Stimulated activated CD8-positive, alpha-beta memory T cell treated with anti-CD3 and anti-CD28 coated beads, Interleukin-15, amount 100 ng/mL, for 4 hours (primary cell): ENCODE data around the gene MYO1D.
"Not testable (repeated sequence)": the region's sequence is repeated elsewhere in the genome, so short reads cannot be mapped to it uniquely, and the experiment has no call there.

Experiments
- DNase-seq, 2 donors: peaks; one replicate each; pipeline ENCODE4 v3.0.0-alpha.2; 2020; ENCODE audit warnings: low read depth in 2 of 2

Gene MYO1D

DNA sequence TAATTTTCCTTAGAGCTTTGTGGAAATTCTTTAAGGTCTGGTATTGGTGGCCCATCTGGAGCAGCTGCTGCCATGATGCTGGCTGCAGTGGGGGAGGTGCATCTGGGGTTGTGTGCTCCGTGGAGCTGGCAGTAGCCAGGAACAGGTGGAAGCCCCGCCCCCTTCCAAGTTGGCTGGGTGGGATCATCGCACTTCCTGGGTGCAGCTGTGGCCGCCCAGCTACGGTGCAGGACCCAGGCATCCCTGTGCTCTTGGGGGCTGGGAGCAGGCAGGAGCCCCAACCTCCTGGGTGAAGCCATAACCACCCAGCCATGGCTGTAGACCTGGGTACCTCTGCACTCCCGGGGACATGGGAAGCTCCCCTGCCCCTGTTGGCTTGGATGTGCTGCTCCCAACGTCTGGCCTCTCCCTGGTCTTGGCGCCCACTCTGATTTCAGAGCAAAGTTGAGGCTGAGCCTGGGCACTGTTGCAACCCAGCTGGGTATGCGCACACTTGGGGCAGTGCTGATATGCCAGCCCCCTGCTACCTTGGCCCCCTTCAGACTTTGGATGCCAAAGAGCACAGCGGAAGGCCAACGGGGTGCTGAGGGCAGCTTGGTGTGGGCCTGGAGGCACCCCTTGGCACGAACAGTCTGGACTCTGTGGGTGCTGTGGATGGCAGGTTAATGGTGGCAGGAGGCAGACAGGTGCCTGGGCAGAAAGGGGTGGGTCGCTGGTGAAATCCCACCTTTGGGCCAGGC lies 145.2 kb downstream of the MYO1D start:
- no peak for DNase-seq

DNA sequence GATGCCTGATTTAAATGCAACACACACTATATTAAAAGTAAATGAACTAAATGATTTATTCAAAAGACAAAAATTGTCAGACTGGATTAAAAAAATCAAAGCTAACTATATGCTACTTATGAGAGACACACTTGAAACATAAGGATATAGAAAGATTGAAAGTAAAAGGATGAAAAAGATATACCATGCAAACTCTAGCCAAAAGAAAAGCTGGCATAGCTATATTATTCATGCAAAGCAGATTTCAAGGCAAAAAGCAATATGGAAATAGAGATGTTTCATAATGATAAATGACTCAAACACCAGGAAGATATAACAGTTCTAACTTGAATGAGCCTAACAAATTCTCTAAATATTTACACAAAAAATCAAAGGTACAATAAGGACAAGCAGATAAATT lies 149.2 kb downstream of the MYO1D start:
- no peak for DNase-seq

DNA sequence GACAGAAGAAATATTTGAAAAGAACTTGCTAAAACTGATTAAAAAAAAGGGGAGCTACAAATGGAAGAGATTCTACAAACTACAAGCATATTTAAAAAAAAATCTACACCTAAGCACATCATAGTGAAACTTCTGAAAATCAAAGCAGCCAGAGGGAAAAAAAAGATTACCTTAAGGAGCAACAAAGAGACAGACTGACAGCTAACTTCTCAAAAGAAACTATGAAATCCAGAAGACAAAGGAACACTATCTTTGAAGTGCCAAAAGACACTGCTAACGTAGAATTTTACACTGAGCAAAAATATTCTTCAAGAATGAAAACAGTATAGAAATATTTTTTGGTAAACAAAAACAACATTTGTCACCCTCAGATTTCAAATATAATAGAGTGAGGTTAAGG lies 151.2 kb downstream of the MYO1D start:
- DNase-seq, result no peak

DNA sequence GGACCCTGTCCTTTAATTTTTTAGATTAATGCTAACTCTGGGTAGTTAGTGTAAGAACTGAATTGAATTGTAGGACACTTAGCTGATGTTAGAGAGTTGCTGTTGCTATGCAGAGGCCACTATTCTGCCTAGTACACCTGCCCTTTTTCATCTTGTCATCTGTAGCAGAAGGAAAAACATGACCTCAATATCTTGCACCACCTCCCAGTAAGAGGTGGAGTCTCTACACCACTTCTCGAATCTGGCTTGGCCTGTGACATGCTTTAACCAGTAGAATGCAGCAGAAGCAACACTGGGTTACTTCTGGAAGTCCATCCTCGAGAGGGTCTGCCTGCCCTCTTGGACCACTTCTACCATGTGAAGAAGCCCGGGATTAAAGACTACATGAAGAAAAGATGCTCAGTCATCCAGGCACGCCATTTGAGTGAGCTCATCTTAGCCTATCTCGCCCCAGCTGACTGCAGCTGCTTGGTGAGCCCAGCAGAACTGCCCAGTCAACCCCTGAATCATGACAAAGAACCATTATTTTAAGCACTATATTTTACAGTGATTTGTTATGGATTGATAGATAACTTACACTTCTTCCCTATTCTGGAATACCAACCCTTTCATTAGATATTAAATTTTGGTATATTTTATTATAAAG lies 153.5 kb downstream of the MYO1D start:
- DNase-seq, result no peak

DNA sequence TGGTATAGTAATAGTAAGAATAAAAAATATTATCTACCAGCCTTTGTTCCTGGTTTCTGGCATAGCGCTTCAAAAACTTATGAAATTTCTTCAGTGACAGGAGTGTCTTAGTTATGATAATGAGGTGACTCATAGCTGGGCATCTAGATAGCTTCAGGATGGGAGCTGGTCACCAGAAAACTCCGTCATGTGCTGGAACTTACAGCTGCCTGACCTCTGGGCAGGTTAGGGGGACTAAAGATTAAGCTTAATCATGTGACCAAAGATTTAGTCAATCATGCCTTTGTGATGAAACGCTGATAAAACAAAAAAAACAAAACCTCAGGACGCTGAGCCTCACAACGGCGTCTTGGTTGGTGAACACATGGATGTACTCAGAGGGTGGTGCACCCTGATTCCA lies 154.2 kb downstream of the MYO1D start:
- DNase-seq, result no peak

DNA sequence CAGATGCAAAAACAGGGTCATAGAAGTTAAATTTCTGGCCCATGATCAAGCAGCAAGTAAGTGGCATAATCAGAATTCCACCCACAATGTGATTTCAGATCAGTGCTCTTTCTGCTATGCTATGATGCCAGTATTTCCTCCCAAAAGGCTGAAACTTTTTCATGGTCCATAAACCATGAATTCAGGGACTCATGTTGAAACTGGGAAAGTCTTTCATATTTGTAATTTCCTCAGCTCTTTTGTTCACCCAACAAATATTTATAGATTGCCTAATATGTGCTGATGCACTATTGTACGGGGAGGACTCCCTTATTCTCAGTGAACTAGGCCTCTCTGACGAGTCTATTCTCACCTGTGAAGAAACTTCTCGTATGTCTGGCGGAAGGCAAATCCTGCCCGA lies 156.3 kb downstream of the MYO1D start:
- DNase-seq, result no peak

DNA sequence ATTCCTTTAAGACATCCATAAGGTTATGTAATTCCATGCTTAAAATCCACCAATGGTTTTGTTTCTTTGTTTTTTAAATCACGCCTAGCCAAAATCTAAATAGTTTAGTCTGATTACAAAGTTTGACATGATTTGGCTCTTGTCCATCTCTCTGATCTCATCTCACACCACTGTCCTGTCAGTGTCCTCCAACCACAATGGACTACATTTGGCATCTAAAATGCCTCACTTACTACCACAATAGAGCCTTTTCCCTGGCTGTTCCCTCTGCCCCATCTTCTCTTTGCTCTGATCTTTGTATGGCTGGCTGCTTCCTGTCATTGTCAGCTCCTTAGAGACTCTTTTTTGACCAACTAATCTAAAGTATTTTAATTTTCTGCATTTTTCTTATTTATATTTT lies 157.2 kb downstream of the MYO1D start:
- DNase-seq, result no peak

DNA sequence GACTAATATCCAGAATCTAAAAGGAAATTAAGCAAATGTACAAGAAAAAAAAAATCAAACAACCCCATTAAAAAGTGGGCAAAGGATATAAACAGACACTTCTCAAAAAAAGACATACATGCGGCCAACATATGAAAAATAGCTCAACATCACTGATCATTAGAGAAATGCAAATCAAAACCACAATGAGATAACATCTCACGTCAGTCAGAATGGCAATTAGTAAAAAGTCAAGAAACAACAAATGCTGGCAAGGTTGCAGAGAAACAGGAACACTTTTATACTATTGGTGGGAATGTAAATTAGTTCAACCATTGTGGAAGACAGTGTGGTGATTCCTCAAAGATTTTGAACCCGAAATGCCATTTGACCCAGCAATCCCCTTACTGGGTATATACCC lies 162.0 kb downstream of the MYO1D start:
- not testable (repeated sequence) for DNase-seq

DNA sequence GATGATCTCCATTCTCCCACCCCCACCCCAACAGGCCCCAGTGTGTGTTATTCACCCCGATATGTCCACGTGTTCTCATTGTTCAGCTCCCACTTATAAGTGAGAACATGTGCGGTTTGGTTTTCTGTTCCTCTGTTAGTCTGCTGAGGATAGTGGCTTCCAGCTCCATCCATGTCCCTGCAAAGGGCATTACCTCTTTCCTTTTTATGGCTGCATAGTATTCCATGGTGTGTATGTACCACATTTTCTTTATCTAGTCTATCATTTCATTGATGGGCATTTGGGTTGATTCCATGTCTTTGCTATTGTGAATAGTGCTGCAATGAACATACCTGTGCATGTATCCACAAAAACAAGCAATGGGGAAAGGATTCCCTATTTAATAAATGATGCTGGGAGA lies 162.7 kb downstream of the MYO1D start:
- DNase-seq, result not testable (repeated sequence)

DNA sequence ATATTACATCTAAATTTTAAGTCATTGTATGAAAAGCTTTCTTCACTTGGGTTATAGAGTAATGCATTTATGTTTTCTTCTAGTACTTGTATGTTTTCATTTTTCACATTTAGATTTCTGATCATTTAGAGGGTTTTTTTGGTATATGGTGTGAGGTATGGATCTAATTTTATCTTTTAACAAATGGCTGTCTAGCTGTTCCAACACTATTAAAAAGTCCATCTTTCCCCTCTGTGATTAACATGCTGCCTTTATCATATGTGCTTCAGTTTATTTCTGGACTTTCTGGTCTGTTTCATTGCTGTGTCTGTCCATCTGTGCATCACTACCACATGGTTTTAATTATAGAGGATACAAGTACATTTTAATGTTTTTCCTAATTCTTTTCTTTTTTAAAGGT lies 163.8 kb downstream of the MYO1D start:
- DNase-seq, result no peak

DNA sequence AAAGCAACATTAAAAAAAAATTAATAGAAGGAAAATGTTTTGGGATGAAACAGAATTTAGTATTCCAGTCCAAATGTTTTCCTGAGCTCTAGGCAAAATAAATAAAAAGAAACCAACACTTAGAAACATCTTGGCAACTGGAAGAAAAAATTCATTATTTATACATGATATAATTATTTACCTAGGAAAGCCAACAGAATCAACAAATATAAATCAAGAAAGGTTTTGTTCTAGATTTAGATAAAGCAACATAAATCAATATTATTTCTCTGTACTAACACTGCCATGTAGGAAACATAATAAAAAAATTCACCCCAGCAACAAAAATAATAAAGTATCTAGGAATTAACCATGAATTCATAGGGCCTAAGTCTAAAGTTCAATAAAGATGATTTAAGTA lies 167.4 kb downstream of the MYO1D start:
- no peak for DNase-seq

DNA sequence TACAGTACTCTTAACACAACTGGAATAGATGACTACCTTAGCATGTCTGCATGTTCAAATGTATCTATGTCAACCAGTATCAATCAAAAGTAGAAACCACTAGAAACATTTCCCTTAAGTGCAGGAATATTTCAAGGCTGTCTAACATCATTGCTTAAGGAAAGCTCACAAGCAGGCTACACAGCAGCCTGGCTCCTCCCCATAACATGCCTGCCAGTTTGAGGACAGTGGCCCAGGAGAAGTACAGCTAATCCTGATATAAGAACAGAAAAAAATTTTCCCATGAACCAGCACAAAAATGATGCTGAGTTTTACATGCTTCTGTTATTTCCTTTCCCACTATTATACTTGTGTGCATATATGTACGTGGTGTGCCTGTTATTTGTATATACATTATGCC lies 175.1 kb downstream of the MYO1D start:
- no peak for DNase-seq

DNA sequence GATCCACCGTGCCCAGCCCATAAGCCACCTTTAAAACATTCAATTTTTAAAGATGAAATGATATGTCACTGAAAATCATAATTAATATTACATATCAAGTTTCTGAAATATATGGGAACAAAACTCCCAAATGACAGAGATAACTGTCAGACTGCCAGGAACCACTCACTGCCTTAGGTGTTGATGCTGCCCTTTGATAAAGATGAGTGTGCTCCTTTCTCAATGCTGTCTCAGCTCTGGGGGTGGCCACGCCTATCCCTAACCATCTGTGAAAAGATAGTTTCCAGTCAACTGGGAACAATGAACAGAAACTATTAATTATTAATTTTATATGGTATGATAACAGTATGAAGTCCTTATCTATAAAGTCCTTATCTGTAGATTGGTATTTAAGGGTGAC lies 177.7 kb downstream of the MYO1D start:
- no peak for DNase-seq

DNA sequence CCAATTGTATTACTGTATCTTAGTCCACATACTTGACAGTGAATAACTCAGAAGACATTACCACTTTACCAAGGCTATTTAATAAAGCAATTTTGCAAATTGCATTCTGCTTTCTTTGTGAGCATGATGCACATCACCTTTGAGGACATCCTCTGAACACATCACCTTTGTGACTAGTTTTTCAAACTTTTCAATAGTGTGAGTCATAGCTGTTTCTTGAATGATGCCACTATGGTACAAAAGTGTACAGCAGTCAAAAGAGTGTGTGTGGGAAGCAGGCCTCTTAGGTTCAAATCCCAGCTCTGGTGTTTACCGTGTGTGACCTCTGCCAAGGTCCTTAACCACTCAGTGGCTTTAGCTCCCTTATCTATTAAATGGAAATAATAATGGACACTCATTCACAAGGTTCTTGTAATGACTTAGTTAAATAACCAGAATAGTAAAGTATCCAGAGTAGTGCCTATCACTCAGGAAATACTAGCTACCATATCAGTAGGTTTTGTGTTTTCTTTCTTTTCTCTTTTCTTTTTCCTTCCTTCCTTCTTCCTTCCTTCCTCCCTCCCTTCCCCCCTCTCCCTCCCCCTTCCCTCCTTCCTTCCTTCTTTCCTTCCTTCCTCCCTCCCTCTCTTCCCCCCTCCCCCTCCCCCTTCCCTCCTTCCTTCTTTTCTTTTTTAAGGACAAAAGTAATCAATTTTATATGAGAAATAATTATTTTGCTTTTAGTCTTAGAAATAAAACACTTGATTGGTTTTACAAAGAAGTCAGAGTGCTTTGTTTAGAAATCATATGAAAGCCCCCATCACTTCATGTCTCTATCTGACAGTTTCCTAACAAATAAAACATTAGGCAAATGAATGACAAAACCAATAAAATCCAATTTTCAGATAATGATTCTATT lies 178.9 kb downstream of the MYO1D start:
- no peak for DNase-seq

DNA sequence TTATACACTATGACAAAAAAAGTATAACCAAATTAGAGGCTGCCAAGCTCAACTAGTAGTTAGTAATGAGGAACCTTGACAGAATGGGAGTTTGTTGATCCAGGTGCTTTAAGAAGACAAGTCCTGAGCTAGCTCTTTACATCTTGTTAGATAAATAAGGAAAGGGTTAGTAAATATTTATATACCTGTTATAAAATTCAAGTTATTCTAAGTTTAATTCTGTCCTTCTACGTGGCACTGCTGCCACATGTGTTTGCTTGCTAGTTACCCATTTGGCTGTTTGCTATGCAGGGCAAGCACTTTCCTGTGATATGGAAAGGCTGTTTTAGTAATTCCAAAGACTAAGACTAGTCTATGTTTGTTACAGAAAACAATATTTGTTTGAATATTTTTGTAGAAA lies 180.5 kb downstream of the MYO1D start:
- DNase-seq, result no peak

DNA sequence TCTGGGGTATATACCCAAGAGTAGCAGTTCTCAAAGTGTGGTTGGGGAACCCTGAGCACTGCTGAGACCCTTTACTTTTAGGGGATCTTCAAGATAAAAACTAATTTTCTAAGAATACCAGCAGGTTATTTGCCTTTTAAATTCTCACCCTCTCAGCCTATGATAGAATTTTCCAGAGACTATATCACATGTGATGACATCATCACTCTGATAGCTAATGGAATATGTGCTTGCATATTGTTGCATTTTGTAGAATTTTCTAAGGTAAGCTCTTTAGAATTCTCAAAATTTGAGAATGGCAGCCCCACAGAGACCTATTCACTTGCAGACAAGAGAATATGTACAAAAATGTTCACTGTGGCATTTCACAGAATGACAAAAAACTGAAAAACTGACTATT lies 181.1 kb downstream of the MYO1D start:
- no peak for DNase-seq

DNA sequence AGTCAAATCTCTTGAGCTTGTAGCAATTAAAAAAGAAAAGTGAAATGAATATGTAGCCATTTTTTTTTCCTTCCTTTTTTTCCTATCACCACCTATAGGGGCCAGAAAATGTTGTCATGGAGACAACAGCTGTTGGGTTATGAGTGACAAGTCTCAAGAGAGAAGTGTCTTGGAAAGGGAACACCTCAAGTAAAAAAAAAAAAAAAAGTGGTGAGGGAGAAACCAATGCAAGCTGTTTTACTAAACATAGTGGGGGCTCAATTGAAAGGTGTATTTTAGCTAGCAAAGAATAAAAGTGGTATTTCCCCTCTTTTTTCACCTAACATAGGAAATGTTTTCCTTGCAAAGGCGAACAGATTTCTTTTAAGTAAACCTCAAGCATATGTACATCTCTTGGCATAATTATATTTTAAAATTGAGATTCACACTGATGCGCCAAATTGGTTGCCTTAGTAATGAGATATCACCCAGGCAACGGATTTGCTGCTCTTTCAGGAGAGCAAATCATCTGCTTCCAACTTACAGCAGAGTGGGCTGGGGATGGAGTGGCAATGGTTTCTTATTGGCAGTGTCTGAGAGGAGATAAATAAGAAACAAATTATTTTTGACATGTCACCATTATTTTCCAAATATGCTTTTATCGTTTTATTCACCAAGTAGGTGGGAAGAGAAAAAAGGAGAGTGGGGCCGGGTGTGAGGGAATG lies 183.6 kb downstream of the MYO1D start:
- DNase-seq, result no peak

DNA sequence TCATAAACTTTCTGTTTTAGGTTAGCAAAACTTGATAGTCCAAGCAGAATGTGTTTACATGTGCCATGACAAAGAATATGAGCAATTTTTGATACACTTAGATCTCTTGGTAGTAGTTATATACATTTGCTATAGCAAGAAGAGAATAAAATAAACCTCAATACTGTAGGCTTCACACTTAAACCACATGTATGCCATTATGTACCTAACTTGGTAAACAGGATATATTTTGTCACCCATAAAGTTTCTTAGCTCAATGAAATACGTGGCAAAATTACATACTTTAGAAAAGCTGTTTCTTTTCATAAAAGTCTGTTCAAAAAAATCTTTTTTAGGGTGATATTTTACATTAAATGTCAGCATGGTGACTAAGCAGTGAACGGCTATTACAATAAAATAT lies 184.7 kb downstream of the MYO1D start:
- DNase-seq, result no peak

DNA sequence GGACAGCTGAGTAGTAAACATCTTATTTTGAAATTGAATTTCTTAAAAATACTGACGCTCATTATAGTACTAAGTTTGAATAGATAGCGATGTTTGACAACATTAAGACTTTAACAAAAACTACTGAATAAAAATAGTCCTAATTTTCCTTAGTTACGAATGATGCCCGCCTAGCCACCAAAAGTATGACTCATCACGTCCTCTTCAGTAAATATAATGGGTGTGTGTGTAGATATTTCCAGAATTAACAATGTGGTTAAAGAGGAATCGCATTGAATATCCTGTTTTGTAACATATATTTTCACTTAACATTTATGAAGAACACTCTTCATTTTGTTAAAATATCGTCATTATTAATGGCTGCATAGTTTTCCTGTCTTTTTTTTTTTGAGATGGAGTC lies 187.6 kb downstream of the MYO1D start:
- DNase-seq, result no peak

DNA sequence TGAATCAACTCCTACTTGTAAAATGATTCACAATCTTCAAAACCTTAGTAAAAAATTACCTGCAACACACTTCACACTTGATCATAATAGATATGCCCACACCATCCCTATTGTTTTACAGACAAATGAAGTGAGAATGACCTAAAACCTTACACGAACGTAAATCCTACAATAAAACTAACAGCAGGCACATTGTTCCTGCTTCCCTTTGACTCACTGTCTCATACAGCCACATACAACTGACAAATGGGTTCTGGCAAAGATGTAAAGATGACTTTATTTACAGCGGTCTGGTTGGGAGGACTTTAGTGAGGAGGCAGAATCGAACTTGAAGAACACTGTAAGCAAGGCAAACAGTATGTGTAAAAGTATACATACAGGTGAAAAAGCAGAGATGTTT lies 188.7 kb downstream of the MYO1D start:
- no peak for DNase-seq

DNA sequence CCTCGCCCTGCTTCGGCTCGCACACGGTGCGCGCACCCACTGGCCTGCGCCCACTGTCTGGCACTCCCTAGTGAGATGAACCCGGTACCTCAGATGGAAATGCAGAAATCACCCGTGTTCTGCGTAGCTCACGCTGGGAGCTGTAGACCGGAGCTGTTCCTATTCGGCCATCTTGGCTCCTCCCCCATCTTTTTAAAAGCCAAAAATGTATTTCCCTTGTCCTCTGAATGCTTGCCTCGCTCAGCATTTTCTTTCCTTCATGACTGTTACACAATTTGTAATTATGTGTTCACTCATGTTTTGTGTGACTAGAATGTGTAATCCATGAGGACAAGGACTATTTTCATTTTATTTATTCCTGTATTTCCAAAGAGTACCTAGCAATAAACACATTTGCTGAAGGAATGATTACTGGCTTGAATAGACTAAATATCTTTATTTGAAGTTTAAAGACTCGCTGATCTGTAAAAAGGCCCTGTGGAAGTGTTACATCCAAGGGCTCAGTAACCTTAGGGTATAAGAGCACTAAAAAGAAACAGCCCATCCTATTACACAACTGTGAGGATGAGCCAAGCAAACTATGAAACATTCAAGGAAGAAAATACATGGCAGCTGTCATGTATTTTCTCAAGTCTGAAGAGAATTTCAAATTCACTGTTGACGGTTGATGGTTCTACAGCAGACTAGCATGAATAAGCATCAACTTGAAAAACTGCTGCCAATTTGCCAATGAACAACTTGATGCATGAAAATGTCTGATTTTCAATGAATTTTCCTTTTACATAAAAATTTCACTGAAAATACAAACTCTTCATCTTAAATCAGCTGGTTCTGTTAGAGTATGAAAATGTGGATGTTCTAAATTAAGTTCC lies 192.6 kb downstream of the MYO1D start:
- DNase-seq, result no peak
